Stomach (tissue), 9 donors: Measurements from ENCODE around the gene GALNT18. TPM values are rescaled to one million over a fixed set of nuclear protein-coding genes. Genes with fewer than 3 reads are reported as not detected.

ENCODE experiments used
- DNase-seq, 2 donors: peaks; one replicate each; pipeline versions ENCODE4 v3.0.0 to v3.0.0-alpha.2; 2013 to 2019
- H3K27ac ChIP-seq, 5 donors: fragments of 200-600 bp in 4 of 5; sonication (generic) in 4 of 5; one replicate each; pipeline ENCODE4 v1.5.1; 2013 to 2019; ENCODE audit warnings: mild to moderate bottlenecking in 1 of 5, moderate library complexity in 1 of 5
- H3K27me3 ChIP-seq, 3 donors: fragments of 200-600 bp; sonication (generic); one replicate each; pipeline ENCODE4 v1.5.1; 2017 to 2019; ENCODE audit warnings: mixed run types in 1 of 3
- H3K36me3 ChIP-seq, 4 donors: fragments of 200-600 bp; sonication (generic); 1 replicate in 3 of 4; 2 replicates in 1 of 4; pipeline ENCODE4 v1.5.1; 2016 to 2019
- H3K4me1 ChIP-seq, 4 donors: fragments of 200-600 bp; sonication (generic); one replicate each; pipeline ENCODE4 v1.5.1; 2016 to 2019
- H3K4me3 ChIP-seq, 4 donors: fragments of 200-600 bp; sonication (generic) in 3 of 4; one replicate each; pipeline ENCODE4 v1.5.1; 2016 to 2019; ENCODE audit warnings: mild to moderate bottlenecking in 1 of 4
- H3K9me3 ChIP-seq, 4 donors: fragments of 200-600 bp; sonication (generic); one replicate each; pipeline ENCODE4 v1.5.1; 2016 to 2019
- EP300 ChIP-seq: sonication (generic); formaldehyde crosslinking; IDR thresholded peaks from one replicate; pipeline ENCODE4 v1.6.1; 2017; ENCODE audit warnings: antibody characterized with exemption
- POLR2A ChIP-seq, 4 donors: fragments of 450-650 bp; IDR thresholded peaks; one replicate each; pipeline ENCODE4 v1.6.1; 2016; ENCODE audit warnings: antibody characterized with exemption in 4 of 4, control low read depth in 2 of 4, mild to moderate bottlenecking in 1 of 4, moderate library complexity in 1 of 4
- POLR2AphosphoS5 ChIP-seq, 3 donors: sonication (generic); formaldehyde crosslinking; IDR thresholded peaks; one replicate each; pipeline ENCODE4 v1.6.1; 2016; ENCODE audit warnings: antibody characterized with exemption in 3 of 3
- WGBS, 5 donors: extraction: QIAGEN DNeasy Blood & Tissue Kit in 3 of 5; methylation state at CpG; one replicate each; pipeline versions ENCODE4 v1.1.5 to v1.1.7; 2013 to 2018; 5-methylcytosine and 5-hydroxymethylcytosine counted together
- intact Hi-C: fragments of 100-400 bp; cut with DNase I; formaldehyde crosslinking; loops from one replicate; pipeline ENCODE4 v1.15.1; 2023; ENCODE audit warnings: low total_unique reads
- polyA plus RNA-seq, 3 donors: library from polyadenylated mRNA; stranded (reverse); fragments of 200-250 nt; gene quantifications; one replicate each; pipeline ENCODE4 v1.2.3, GENCODE V29; 2013
- total RNA-seq, 5 donors: library from RNA; depleted of rRNA; stranded (reverse); fragments of >200 nt; gene quantifications; one replicate each; pipeline versions ENCODE4 v1.1.0 to v1.2.3, GENCODE V29; 2014 to 2016
- TF ChIP-seq, protein P1 (sequence below), 7 experiments: fragments of 450-650 bp in 4 of 7; fragments of 200-600 bp in 3 of 7; sonication (generic) in 3 of 7; IDR thresholded peaks; one replicate each; pipeline ENCODE4 v1.5.1; 2016 to 2019; ENCODE audit warnings: antibody characterized with exemption in 7 of 7, control low read depth in 2 of 7, mild to moderate bottlenecking in 1 of 7
- donor health status: healthy with polysubstance abuse.
- donor health status: Bipolar disorder and iron deficiency.
- donor health status: healthy.

The GALNT18 gene
- total and polyA plus RNA-seq, 8 donors = 0.58 to 16.1 (median 2.7) TPM

DNA sequence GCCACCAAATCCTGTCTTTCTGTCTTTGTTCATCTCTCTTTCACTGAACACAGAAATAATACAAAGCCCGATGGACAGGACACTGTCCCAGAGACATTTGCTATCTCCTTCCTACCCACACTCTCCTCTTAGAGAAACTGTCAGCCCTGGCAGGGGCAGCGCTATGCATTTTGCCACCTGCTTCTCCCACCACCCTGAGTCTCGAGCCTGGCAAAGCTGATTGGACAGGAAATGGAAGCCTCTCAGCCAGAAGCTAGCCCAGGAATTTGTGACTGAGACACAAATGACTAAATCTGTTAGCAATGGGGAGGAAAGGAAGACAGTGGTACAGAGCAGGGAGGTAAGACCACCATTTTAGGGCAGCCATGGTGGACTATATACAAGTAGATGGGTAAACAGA lies 14.9 kb upstream of the GALNT18 start:
- no peaks in the 10 kb centered on the region for H3K4me1 ChIP-seq
- H3K36me3 ChIP-seq = no peaks in the 10 kb centered on the region
- H3K4me3 ChIP-seq = no peak overlapping the region
- no peaks in the 10 kb centered on the region for H3K9me3 ChIP-seq
- 49 to 87% (median 65%) methylated on average over 3 of the region's 3 CpGs for WGBS, 5 donors
- H3K27me3 ChIP-seq = no peaks in the 10 kb centered on the region
- no peak overlapping the region for H3K27ac ChIP-seq
- DNase-seq = no peak
- TF ChIP-seq POLR2AphosphoS5 (IDR thresholded peaks at IDR 0.05) = no peak
- intact Hi-C loops = no loop called here

DNA sequence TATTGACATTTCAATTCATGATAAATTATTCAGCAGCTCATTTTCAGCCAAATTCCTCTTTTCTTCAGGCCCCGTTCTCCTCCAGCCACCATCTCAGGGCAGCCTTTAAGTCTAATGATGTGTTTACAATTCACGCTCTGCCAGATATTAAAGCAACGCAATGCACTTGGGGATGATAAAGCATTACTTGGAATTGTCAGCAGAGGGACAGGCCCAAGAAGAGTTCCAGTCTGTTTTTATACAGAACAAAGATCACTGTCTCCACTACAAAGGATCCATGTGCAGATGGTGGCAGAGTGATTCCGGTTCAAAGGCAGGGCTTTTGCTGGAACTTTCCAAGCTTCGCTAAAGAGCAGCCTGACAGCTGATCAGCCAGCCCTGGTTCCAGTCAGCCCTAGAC lies 13.6 kb upstream of the GALNT18 start:
- DNase-seq = no peak
- Histone ChIP-seq H3K4me3 (no peak overlapping the region), H3K27ac (no peak overlapping the region), H3K36me3 (no peaks in the 10 kb centered on the region), H3K9me3 (no peaks in the 10 kb centered on the region), H3K27me3 (no peaks in the 10 kb centered on the region), H3K4me1 (no peaks in the 10 kb centered on the region)
- intact Hi-C loops = no loop called here
- TF ChIP-seq POLR2A (IDR thresholded peaks at IDR 0.05) = no peak
- TF ChIP-seq EP300 = no peak
- TF ChIP-seq, protein P1, sequence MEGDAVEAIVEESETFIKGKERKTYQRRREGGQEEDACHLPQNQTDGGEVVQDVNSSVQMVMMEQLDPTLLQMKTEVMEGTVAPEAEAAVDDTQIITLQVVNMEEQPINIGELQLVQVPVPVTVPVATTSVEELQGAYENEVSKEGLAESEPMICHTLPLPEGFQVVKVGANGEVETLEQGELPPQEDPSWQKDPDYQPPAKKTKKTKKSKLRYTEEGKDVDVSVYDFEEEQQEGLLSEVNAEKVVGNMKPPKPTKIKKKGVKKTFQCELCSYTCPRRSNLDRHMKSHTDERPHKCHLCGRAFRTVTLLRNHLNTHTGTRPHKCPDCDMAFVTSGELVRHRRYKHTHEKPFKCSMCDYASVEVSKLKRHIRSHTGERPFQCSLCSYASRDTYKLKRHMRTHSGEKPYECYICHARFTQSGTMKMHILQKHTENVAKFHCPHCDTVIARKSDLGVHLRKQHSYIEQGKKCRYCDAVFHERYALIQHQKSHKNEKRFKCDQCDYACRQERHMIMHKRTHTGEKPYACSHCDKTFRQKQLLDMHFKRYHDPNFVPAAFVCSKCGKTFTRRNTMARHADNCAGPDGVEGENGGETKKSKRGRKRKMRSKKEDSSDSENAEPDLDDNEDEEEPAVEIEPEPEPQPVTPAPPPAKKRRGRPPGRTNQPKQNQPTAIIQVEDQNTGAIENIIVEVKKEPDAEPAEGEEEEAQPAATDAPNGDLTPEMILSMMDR (IDR thresholded peaks at IDR 0.05) = no peak
- no peak for TF ChIP-seq POLR2AphosphoS5 (IDR thresholded peaks at IDR 0.05)
- 52 to 65% (median 60%) methylated on average over 5 of the region's 5 CpGs for WGBS, 5 donors

DNA sequence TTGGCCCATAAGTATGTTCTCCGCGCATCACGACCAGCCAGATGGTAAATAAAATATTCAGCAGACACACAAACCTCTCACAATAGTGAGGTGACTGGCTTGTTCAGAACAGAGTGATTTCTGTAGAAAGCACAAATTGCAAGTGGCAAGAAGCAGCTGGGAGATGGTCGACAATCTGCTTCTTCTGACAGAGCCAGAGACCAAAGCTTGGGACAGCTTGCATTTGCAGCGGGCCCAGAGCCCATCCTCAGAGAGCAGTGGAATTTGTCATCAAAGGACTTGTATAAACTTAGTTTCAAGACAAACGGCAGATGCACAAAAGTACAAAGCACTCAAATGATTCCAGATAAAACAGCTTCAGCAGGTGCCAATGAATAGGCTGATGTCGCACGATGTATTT lies 7.6 kb upstream of the GALNT18 start:
- H3K27me3 ChIP-seq = no peaks in the 10 kb centered on the region
- DNase-seq = no peak
- intact Hi-C loops = no loop called here
- TF ChIP-seq, protein P1 (IDR thresholded peaks at IDR 0.05) = no peak
- no peak for TF ChIP-seq POLR2AphosphoS5 (IDR thresholded peaks at IDR 0.05)
- TF ChIP-seq EP300 = no peak
- TF ChIP-seq POLR2A (IDR thresholded peaks at IDR 0.05) = no peak
- no peaks in the 10 kb centered on the region for H3K36me3 ChIP-seq
- no peaks in the 10 kb centered on the region for H3K4me1 ChIP-seq
- H3K27ac ChIP-seq = no peak overlapping the region
- H3K9me3 ChIP-seq = no peaks in the 10 kb centered on the region
- H3K4me3 ChIP-seq = no peak overlapping the region
- WGBS, 5 donors = 69 to 76% (median 72%) methylated on average over 8 of the region's 8 CpGs

DNA sequence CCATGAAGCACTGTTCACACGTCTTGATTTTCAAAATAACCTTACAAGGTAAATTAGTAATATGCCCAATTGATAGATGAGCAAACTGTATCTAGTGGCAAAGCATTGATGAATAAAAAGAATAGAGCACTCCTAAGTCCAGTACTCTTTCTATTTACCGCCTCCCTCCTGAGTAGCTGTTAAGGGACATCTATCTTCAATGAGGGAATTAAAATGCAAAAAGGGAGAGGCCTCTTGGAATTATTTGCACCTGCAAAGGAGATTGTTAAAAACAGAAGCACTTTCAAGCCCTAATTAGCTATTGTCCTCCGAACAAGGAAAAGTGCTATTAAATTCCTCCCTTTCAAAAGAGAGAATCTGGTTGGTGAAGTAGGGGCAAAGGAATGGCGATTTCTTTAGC lies 6.8 kb upstream of the GALNT18 start:
- Histone ChIP-seq H3K36me3 (no peaks in the 10 kb centered on the region), H3K9me3 (no peaks in the 10 kb centered on the region), H3K4me3 (no peak overlapping the region), H3K27me3 (no peaks in the 10 kb centered on the region), H3K4me1 (no peaks in the 10 kb centered on the region), H3K27ac (no peak overlapping the region)
- TF ChIP-seq, protein P1 (IDR thresholded peaks at IDR 0.05) = no peak
- TF ChIP-seq EP300 = no peak
- TF ChIP-seq POLR2A (IDR thresholded peaks at IDR 0.05) = no peak
- TF ChIP-seq POLR2AphosphoS5 (IDR thresholded peaks at IDR 0.05) = no peak
- 77 to 84% (median 80%) methylated on average over 4 of the region's 4 CpGs for WGBS, 5 donors
- DNase-seq = no peak
- intact Hi-C loops = no loop called here

DNA sequence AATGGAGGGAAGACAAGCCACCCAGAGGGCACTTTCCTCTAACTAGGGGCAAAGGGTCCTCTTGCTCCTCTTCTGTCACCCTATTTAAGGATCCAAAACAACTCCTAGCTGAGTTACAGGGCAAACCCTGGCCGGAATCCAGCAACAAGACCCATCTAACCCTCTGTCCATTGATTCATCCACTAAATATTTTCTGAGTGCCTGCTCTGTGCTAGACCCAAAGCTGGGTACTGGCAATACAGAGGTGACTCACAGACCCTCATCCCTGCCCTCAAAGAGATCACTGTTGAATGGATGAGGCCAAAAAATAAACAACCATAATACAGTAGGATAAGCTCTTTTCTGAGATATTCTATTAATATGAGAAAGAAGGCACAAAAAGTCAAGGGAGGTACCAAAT lies 4.3 kb upstream of the GALNT18 start:
- intact Hi-C loops = no loop called here
- Histone ChIP-seq H3K27ac (no peak overlapping the region), H3K4me1 (peaks cover 6 to 20% (median 14%) of the 10 kb centered on the region in 4 donors), H3K27me3 (peaks cover 0 to 18% (median 5%) of the 10 kb centered on the region in 3 donors), H3K9me3 (no peaks in the 10 kb centered on the region), H3K4me3 (no peak overlapping the region), H3K36me3 (no peaks in the 10 kb centered on the region)
- no peak for DNase-seq
- 70 to 96% (median 84%) methylated on average over 1 of the region's 1 CpG for WGBS, 5 donors
- no peak for TF ChIP-seq POLR2A (IDR thresholded peaks at IDR 0.05)
- TF ChIP-seq, protein P1 (IDR thresholded peaks at IDR 0.05) = no peak
- no peak for TF ChIP-seq POLR2AphosphoS5 (IDR thresholded peaks at IDR 0.05)
- TF ChIP-seq EP300 = no peak
